GM23338 (cell line): ENCODE results near the gene CHRM1. TPM values are rescaled to one million over a fixed set of nuclear protein-coding genes. Genes with fewer than 3 reads are reported as not detected.

Source experiments
- ATAC-seq: fragments of 200-7000 bp; cut with Tn5 transposase; 3 replicates; pipeline ENCODE4 v1.9.1; 2020
- DNase-seq: peaks from one replicate; pipeline ENCODE4 v3.0.0-alpha.2; 2015; ENCODE audit warnings: low spot score
- H2AFZ ChIP-seq: fragments of 200-600 bp; sonication (generic); 2 replicates; pipeline ENCODE4 v1.8.0; 2016; ENCODE audit warnings: antibody characterized with exemption, mild to moderate bottlenecking, moderate library complexity
- H3F3A ChIP-seq: fragments of 200-600 bp; sonication (generic); replicated peaks from 2 replicates; pipeline ENCODE4 v1.8.0; 2017; ENCODE audit warnings: antibody characterized with exemption, mixed run types, low read depth
- H3K27ac ChIP-seq: fragments of 200-600 bp; sonication (generic); 2 replicates; pipeline ENCODE4 v1.6.1; 2016; ENCODE audit warnings: low read depth
- H3K27me3 ChIP-seq: fragments of 200-600 bp; sonication (generic); 2 replicates; pipeline ENCODE4 v1.8.0; 2016; ENCODE audit warnings: mild to moderate bottlenecking, mixed run types, moderate library complexity; ENCODE audit not compliant: insufficient read depth
- H3K36me3 ChIP-seq: fragments of 200-600 bp; sonication (generic); 2 replicates; pipeline ENCODE4 v1.8.0; 2016; ENCODE audit warnings: mild to moderate bottlenecking; ENCODE audit not compliant: insufficient read depth
- H3K4me1 ChIP-seq: fragments of 200-600 bp; sonication (generic); 2 replicates; pipeline ENCODE4 v1.8.0; 2016; ENCODE audit warnings: mild to moderate bottlenecking, moderate library complexity; ENCODE audit not compliant: insufficient read depth
- H3K4me2 ChIP-seq: fragments of 200-600 bp; sonication (generic); 2 replicates; pipeline ENCODE4 v1.7.1; 2017; ENCODE audit warnings: mixed run types
- H3K4me3 ChIP-seq: fragments of 200-600 bp; sonication (generic); 2 replicates; pipeline ENCODE4 v1.6.1; 2016; ENCODE audit warnings: mixed run types
- H3K79me2 ChIP-seq: fragments of 200-600 bp; sonication (generic); replicated peaks from 2 replicates; pipeline ENCODE4 v1.8.0; 2017; ENCODE audit warnings: mild to moderate bottlenecking; ENCODE audit not compliant: insufficient read depth
- H3K9me2 ChIP-seq: fragments of 200-600 bp; sonication (generic); 2 replicates; pipeline ENCODE4 v1.8.0; 2017; ENCODE audit not compliant: insufficient read depth
- H4K20me1 ChIP-seq: fragments of 200-600 bp; sonication (generic); replicated peaks from 2 replicates; pipeline ENCODE4 v1.8.0; 2017; ENCODE audit warnings: mild to moderate bottlenecking; ENCODE audit not compliant: insufficient read depth
- H3K27ac Mint-ChIP-seq: 2 replicates; pipeline ENCODE4 v1.8.0; 2020; ENCODE audit warnings: inconsistent platforms, mild to moderate bottlenecking, moderate library complexity, mixed read lengths
- H3K27me3 Mint-ChIP-seq: 3 replicates; pipeline ENCODE4 v1.8.0; 2022; ENCODE audit warnings: low read depth, mild to moderate bottlenecking, moderate library complexity, mixed read lengths, inconsistent platforms; ENCODE audit not compliant: insufficient read depth, poor library complexity
- H3K36me3 Mint-ChIP-seq: 3 replicates; pipeline ENCODE4 v1.8.0; 2021; ENCODE audit warnings: low read depth, mild to moderate bottlenecking, inconsistent platforms, moderate library complexity, mixed read lengths
- H3K4me1 Mint-ChIP-seq: 3 replicates; pipeline ENCODE4 v1.8.0; 2020; ENCODE audit warnings: mild to moderate bottlenecking, inconsistent platforms, mixed read lengths
- H3K4me3 Mint-ChIP-seq: 3 replicates; pipeline ENCODE4 v1.8.0; 2021; ENCODE audit warnings: moderate library complexity, mild to moderate bottlenecking, inconsistent platforms, mixed read lengths
- H3K9me3 Mint-ChIP-seq: 3 replicates; pipeline ENCODE4 v1.8.0; 2020; ENCODE audit warnings: moderate library complexity, mild to moderate bottlenecking, inconsistent platforms, mixed read lengths
- CREB1 ChIP-seq: fragments of 250-450 bp; sonication (Bioruptor Pico); IDR thresholded peaks from 2 replicates; pipeline ENCODE4 v1.5.0; 2020; ENCODE audit warnings: low read depth, mild to moderate bottlenecking, moderate library complexity
- CTCF ChIP-seq, 2 experiments: fragments of 200-600 bp in 1 of 2; sonication (generic) in 1 of 2; conservative IDR thresholded peaks; 2 replicates each; pipeline versions ENCODE4 v1.5.1 to v1.6.1; 2016 to 2017; ENCODE audit warnings: antibody characterized with exemption in 2 of 2, low read depth in 2 of 2, mild to moderate bottlenecking in 2 of 2, moderate library complexity in 1 of 2
- ETS1 ChIP-seq: IDR thresholded peaks from 2 replicates; pipeline ENCODE4 v1.6.1; 2016; ENCODE audit warnings: antibody characterized with exemption
- EZH2 ChIP-seq: fragments of 200-600 bp; sonication (generic); IDR thresholded peaks from one replicate; pipeline ENCODE4 v1.8.0; 2017; ENCODE audit warnings: antibody characterized with exemption, mild to moderate bottlenecking, low read depth; ENCODE audit not compliant: unreplicated experiment
- EZH2phosphoT487 ChIP-seq: fragments of 200-600 bp; sonication (generic); IDR thresholded peaks from one replicate; pipeline ENCODE4 v1.8.1; 2018; ENCODE audit warnings: antibody characterized with exemption; ENCODE audit not compliant: unreplicated experiment
- JUNB ChIP-seq: IDR thresholded peaks from one replicate; pipeline ENCODE4 v1.6.1; 2016; ENCODE audit warnings: antibody characterized with exemption; ENCODE audit not compliant: unreplicated experiment
- NANOG ChIP-seq: IDR thresholded peaks from 2 replicates; pipeline ENCODE4 v1.6.1; 2016; ENCODE audit warnings: antibody characterized with exemption, borderline replicate concordance
- POLR2AphosphoS5 ChIP-seq: IDR thresholded peaks from 2 replicates; pipeline ENCODE4 v1.6.1; 2016; ENCODE audit warnings: antibody characterized with exemption, low read depth
- REST ChIP-seq: IDR thresholded peaks from one replicate; pipeline ENCODE4 v1.6.1; 2018; ENCODE audit warnings: antibody characterized with exemption; ENCODE audit not compliant: unreplicated experiment
- STAT1 ChIP-seq: IDR thresholded peaks from one replicate; pipeline ENCODE4 v1.6.1; 2016; ENCODE audit warnings: antibody characterized with exemption; ENCODE audit not compliant: unreplicated experiment
- ZNF114 ChIP-seq: fragments of 250-450 bp; sonication (Bioruptor Pico); IDR thresholded peaks from 2 replicates; pipeline ENCODE4 v1.5.0; 2020; ENCODE audit warnings: mild to moderate bottlenecking, moderate library complexity
- ZNF331 ChIP-seq: fragments of 250-450 bp; sonication (Bioruptor Pico); IDR thresholded peaks from 2 replicates; pipeline ENCODE4 v1.5.0; 2020; ENCODE audit warnings: low read depth, mild to moderate bottlenecking, moderate library complexity
- ZNF462 ChIP-seq: fragments of 250-450 bp; sonication (Bioruptor Pico); IDR thresholded peaks from 2 replicates; pipeline ENCODE4 v1.5.0; 2020; ENCODE audit warnings: mild to moderate bottlenecking, moderate library complexity
- polyA plus RNA-seq: library from polyadenylated mRNA; unstranded; fragments of >200 nt; fragmentation: Nextera tagmentation; extraction: Ambion mirVana; gene quantifications from 2 replicates; pipeline ENCODE4 v1.2.1, GENCODE V29; 2016
- total RNA-seq: library from RNA; depleted of rRNA; stranded (reverse); fragments of >200 nt; shearing (Covaris generic); gene quantifications from 2 replicates; pipeline ENCODE4 v1.2.3, GENCODE V29; 2014

The CHRM1 gene
- total and polyA plus RNA-seq, 2 experiments from 2014 or later = 0.14 to 0.44 TPM

- H3K27ac ChIP-seq = no peak overlapping the region
- peak; percentile 37 for DNase-seq
- peaks cover 12% of the 10 kb centered on the region for H3K27me3 Mint-ChIP-seq
- H3K9me3 Mint-ChIP-seq = no peaks in the 10 kb centered on the region; the same call in 2 of the 3 replicates
- H3F3A ChIP-seq = no peaks in the 10 kb centered on the region
- H3K4me1 ChIP-seq = no peaks in the 10 kb centered on the region
- H3K9me2 ChIP-seq = 0 out of 2 replicates have a peak, but pooled peaks cover 8% of the 10 kb centered on the region
- H3K79me2 ChIP-seq = no peaks in the 10 kb centered on the region
- no peak overlapping the region for H3K27ac Mint-ChIP-seq
- H3K4me1 Mint-ChIP-seq = no peaks in the 10 kb centered on the region; the same call in 2 of the 3 replicates
- no peak overlapping the region for H3K4me3 Mint-ChIP-seq
- H2AFZ ChIP-seq = peak overlapping the region; percentile 78; the same call in 1 of the 2 replicates
- H3K36me3 ChIP-seq = no peaks in the 10 kb centered on the region
- no peak overlapping the region for H3K4me3 ChIP-seq
- no peaks in the 10 kb centered on the region for H4K20me1 ChIP-seq
- TF ChIP-seq ETS1 (no peak), ZNF114 (CRISPR knock-in tag) (no peak), STAT1 (no peak), REST (no peak), ZNF331 (CRISPR knock-in tag) (no peak), JUNB (no peak), NANOG (no peak), EZH2 (no peak), CTCF (conservative IDR thresholded peaks at IDR 0.05; ENCODE audit: low read depth in 2 of 2) (no peak), POLR2AphosphoS5 (no peak), ZNF462 (CRISPR knock-in tag) (no peak), CREB1 (CRISPR knock-in tag) (no peak), EZH2phosphoT487 (no peak)
- no peak overlapping the region for H3K4me2 ChIP-seq
- no peak; the same call in 2 of the 3 replicates for ATAC-seq
- H3K27me3 ChIP-seq = no peaks in the 10 kb centered on the region
- H3K36me3 Mint-ChIP-seq = no peaks in the 10 kb centered on the region
Measured at GRCh38 chr11:62954478-62954877, 33.3 kb upstream of the CHRM1 start.
